HG03520 (cell line): ENCODE measurements around the gene ENTPD8.

Experiments
- ATAC-seq: cut with Tn5 transposase; IDR thresholded peaks from one replicate; pipeline ENCODE4 v1.9.1; 2021; ENCODE audit warnings: mild to moderate bottlenecking, moderate library complexity; ENCODE audit not compliant: unreplicated experiment

ENTPD8 gene, protein sequence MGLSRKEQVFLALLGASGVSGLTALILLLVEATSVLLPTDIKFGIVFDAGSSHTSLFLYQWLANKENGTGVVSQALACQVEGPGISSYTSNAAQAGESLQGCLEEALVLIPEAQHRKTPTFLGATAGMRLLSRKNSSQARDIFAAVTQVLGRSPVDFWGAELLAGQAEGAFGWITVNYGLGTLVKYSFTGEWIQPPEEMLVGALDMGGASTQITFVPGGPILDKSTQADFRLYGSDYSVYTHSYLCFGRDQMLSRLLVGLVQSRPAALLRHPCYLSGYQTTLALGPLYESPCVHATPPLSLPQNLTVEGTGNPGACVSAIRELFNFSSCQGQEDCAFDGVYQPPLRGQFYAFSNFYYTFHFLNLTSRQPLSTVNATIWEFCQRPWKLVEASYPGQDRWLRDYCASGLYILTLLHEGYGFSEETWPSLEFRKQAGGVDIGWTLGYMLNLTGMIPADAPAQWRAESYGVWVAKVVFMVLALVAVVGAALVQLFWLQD

GRCh38 chr9:137441289-137441934 lies at the start of gene ENTPD8:
ENTPD8 (minus strand) TSS chr9:137441357; CDS start chr9:137438285, 3,072 bp downstream.
- no peak for ATAC-seq

DNA sequence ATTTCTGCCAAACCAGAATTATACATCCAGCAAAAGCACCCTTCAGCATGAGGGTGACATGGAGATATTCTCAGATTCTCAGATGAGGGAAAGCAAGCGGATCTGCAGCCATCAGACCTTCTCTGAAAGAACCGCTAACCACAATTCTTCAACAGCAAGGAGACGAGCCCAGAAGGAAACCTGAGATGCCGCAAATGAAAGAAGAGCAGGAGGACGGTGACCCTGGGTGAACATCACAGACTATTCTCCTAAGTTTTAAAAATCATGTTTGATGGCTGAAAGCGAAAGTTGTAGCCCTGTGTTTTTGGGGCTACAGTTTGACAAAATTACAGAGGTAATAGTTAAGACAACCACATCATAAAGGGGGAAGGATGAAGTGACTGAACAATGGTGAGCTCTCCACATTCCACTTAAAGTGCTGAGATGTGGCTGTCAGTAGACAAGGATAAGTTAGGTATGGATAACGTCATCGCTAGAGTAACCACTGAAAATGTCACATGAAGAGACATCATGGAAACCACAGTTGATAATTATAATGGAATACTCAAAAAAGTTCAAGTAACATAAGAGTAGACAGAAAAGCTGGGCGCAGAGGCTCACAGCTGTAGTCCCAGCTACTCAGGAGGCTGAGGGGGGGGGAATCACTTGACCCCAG lies 49.5 kb upstream of the ENTPD8 start:
- ATAC-seq = no peak

GRCh38 chr9:137488906-137489305 lies 47.7 kb upstream of the ENTPD8 start:
- no peak for ATAC-seq

DNA sequence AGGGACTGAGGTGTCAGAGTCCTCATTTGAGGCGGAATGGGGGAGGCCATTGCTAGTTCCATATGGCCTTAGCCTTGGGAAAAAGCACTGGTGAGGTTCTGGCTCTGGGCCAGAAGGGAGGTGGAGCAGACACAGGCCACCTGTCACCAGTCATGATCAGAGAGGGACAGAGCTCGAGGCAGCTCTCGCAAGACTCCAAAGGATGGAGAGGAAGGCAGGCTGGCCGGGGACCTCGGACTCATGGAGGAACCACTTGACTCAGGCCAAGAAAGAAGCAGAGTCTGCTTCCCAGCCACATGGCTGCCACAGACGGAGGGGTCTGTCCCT lies 47.1 kb upstream of the ENTPD8 start:
- no peak for ATAC-seq

DNA sequence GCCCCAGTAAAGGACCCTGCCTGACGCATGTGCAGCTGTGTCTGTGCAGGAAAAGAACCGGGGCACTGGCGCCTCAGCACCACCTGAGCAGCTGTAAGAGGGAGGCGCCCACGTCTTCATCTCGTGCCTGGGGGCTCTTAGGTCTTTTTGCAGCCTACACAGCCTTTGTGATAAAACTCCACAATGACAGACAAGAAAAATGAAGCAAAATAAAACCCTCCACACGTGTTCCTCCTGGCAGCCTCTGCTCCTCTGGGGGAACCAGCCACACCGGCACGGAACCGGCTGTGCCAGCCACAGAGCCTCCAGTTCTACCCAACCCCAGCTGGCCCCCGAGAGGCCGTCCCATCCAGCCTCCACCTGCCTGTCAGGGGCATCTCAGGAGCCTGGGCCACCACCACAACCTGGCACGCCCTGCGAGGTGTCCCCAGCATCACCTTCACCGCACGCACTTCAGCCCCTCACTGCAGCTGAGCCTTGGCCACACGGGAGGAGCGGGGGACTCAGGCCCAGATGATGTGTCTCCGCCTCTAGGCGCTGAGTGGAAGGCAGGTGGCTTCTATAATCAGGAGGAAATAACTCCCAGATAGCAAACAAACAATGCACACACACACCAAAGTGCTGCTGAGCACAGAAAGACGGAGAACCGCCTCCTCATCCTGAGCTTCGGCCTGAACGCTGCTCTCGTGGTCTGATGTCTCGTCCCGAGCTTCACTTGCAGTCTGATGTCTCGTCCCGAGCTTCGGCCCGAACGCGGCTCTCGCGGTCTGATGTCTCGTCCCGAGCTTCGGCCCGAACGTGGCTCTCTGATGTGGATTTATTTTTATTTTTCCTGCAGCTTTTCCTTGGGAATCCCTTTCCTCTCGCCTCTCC lies 46.5 kb upstream of the ENTPD8 start:
- ATAC-seq = no peak

- no peak for ATAC-seq
Observed at GRCh38 chr9:137486545-137487453, 45.6 kb upstream of the ENTPD8 start.

- ATAC-seq = no peak
Observed at GRCh38 chr9:137486141-137486490, 45.0 kb upstream of the ENTPD8 start.

- no peak for ATAC-seq
Observed at GRCh38 chr9:137485343-137486140, 44.4 kb upstream of the ENTPD8 start.

GRCh38 chr9:137484551-137485315 lies 43.6 kb upstream of the ENTPD8 start:
- no peak for ATAC-seq

DNA sequence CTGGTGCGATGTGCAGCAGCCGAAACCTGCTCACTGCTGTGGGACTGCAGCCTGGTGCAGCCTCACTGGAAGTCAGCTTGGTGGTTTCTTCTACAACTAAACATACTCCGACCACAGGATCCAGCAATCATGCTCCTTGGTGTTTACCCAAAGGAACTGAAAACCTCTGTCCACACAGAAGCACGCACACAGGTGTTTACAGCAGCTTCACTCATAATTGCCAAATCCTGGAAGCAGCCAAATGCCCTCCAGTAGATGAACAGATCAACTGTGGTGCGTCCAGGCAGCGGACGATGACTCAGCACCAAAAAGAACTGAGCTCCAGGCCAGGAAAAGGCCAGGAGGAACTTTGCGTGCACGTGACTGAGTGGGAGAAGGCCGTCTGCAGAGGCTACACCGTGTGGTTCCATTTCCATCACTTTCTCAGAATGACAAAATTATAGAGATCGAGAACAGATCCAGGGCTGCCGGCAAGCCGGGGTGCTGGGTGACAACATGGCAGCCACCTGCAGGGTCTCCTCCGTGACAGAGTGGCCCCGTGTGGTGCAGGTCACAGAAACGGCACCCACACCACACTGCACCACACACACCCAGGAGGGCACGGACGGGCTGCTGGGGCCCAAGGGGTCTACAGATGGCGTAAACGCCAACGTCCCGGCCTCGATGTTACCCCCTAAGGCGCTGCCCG lies 41.1 kb upstream of the ENTPD8 start:
- ATAC-seq = peak; percentile 50

- ATAC-seq = no peak
Observed at GRCh38 chr9:137480686-137481683, 39.8 kb upstream of the ENTPD8 start.

- ATAC-seq = no peak
Observed at GRCh38 chr9:137479892-137480685, 38.9 kb upstream of the ENTPD8 start.

GRCh38 chr9:137478962-137479861 lies 38.1 kb upstream of the ENTPD8 start:
- ATAC-seq = no peak

DNA sequence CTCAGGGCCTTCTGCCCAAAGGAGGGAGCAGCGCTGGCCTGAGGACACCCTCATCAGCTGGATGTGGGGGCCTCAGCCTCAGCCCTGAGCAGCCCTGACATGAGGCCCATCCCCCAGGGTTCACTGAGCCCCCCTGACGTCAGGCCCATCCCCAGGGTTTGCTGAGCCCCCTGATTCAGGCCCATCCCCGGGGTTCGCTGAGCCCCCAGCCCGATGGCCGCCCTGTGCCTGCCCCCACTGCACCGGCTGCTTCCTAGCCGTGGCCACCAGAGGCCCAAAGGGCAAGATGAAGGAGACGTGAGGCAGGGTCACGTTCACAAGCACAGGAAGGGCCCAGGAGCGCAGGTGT lies 37.4 kb upstream of the ENTPD8 start:
- no peak for ATAC-seq
